Esophagus squamous epithelium (tissue), 4 donors: Measurements from ENCODE around the gene BIN1.

Source experiments
- POLR2A ChIP-seq, 4 donors: fragments of 450-650 bp; IDR thresholded peaks; one replicate each; pipeline ENCODE4 v1.6.1; 2017; ENCODE audit warnings: antibody characterized with exemption in 4 of 4, mild to moderate bottlenecking in 4 of 4, moderate library complexity in 3 of 4
- TF ChIP-seq, protein P1 (sequence below), 6 experiments: fragments of 450-650 bp in 4 of 6; fragments of 200-600 bp in 2 of 6; sonication (generic) in 2 of 6; IDR thresholded peaks; one replicate each; pipeline ENCODE4 v1.5.1; 2016 to 2019; ENCODE audit warnings: antibody characterized with exemption in 6 of 6, mild to moderate bottlenecking in 4 of 6, moderate library complexity in 4 of 6

DNA sequence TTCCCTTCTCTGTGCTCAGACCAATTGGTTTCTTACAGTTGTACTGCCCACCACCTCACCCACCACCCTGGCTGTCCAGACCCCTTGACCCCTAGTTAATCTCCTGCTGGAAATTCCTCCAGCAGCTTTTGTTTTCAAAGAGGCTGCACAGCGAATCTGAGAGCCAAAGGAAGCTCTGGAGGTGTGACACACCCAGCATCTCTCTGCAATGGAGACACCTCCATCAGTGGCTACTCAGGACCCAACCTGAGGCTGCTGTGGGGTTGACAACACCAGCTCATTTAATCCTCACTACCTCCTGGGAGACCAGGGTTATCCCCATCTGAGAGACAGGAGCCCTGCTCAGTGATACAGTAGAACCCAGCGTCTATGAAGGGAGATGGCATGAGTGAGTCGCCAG lies 86.4 kb downstream of the BIN1 start:
- TF ChIP-seq, protein P1, sequence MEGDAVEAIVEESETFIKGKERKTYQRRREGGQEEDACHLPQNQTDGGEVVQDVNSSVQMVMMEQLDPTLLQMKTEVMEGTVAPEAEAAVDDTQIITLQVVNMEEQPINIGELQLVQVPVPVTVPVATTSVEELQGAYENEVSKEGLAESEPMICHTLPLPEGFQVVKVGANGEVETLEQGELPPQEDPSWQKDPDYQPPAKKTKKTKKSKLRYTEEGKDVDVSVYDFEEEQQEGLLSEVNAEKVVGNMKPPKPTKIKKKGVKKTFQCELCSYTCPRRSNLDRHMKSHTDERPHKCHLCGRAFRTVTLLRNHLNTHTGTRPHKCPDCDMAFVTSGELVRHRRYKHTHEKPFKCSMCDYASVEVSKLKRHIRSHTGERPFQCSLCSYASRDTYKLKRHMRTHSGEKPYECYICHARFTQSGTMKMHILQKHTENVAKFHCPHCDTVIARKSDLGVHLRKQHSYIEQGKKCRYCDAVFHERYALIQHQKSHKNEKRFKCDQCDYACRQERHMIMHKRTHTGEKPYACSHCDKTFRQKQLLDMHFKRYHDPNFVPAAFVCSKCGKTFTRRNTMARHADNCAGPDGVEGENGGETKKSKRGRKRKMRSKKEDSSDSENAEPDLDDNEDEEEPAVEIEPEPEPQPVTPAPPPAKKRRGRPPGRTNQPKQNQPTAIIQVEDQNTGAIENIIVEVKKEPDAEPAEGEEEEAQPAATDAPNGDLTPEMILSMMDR (IDR thresholded peaks at IDR 0.05) = no peak
- TF ChIP-seq POLR2A (IDR thresholded peaks at IDR 0.05) = no peak
